HCT116 (cell line): Measurements from ENCODE around the gene PTPRS.

ENCODE experiments used
- CTCF ChIP-seq, 3 experiments: fragments of 200-600 bp in 1 of 3; sonication (generic) in 1 of 3; IDR thresholded peaks in 2 of 3; conservative IDR thresholded peaks in 1 of 3; 2 replicates each; pipeline ENCODE4 v1.5.1; 2012 to 2017; ENCODE audit warnings: low read depth in 2 of 3, low read length in 2 of 3, antibody characterized with exemption in 1 of 3, borderline replicate concordance in 1 of 3, control low read depth in 1 of 3, mild to moderate bottlenecking in 1 of 3, mixed read lengths in 1 of 3, mixed run types in 1 of 3, moderate library complexity in 1 of 3; ENCODE audit not compliant: insufficient read depth in 1 of 3
- EGR1 ChIP-seq: IDR thresholded peaks from 2 replicates; pipeline ENCODE4 v1.6.1; 2012; ENCODE audit warnings: low read depth
- EZH2 ChIP-seq: fragments of 200-600 bp; sonication (generic); IDR thresholded peaks from 2 replicates; pipeline ENCODE4 v1.6.1; 2017; ENCODE audit warnings: antibody characterized with exemption, mixed run types
- EZH2phosphoT487 ChIP-seq: fragments of 200-600 bp; IDR thresholded peaks from 2 replicates; pipeline ENCODE4 v1.6.1; 2018; ENCODE audit warnings: antibody characterized with exemption, borderline replicate concordance
- JUND ChIP-seq: IDR thresholded peaks from 2 replicates; pipeline ENCODE4 v1.6.1; 2012
- MAX ChIP-seq: IDR thresholded peaks from 2 replicates; pipeline ENCODE4 v1.6.1; 2012
- POLR2A ChIP-seq: IDR thresholded peaks from 2 replicates; pipeline ENCODE4 v1.7.0; 2011; ENCODE audit warnings: borderline replicate concordance; ENCODE audit not compliant: insufficient read depth, insufficient read length; ENCODE audit errors: extremely low read depth
- POLR2AphosphoS5 ChIP-seq: IDR thresholded peaks from 2 replicates; pipeline ENCODE4 v1.6.1; 2011; ENCODE audit warnings: mild to moderate bottlenecking, low read depth, low read length, moderate library complexity
- SIN3A ChIP-seq: IDR thresholded peaks from 2 replicates; pipeline ENCODE4 v1.6.1; 2012; ENCODE audit warnings: low read depth
- SP1 ChIP-seq: IDR thresholded peaks from 2 replicates; pipeline ENCODE4 v1.6.1; 2012; ENCODE audit warnings: low read depth
- YY1 ChIP-seq: IDR thresholded peaks from 2 replicates; pipeline ENCODE4 v1.6.1; 2011; ENCODE audit warnings: low read length, low read depth, moderate library complexity, mild to moderate bottlenecking; ENCODE audit not compliant: insufficient replicate concordance; ENCODE audit errors: extremely low read depth
- ZFX ChIP-seq: fragments of 450-650 bp; IDR thresholded peaks from 2 replicates; pipeline ENCODE4 v1.6.1; 2017

- TF ChIP-seq CTCF (IDR thresholded peaks at IDR 0.05 in 2 of 3, conservative IDR thresholded peaks at IDR 0.05 in 1 of 3; ENCODE audit: borderline replicate concordance in 1 of 3, insufficient read depth in 1 of 3, low read depth in 2 of 3, low read length in 2 of 3) (no peak), EZH2phosphoT487 (no peak), EZH2 (no peak), YY1 (no peak), POLR2A (no peak), ZFX (no peak), SP1 (no peak), SIN3A (no peak), JUND (no peak), EGR1 (no peak), MAX (no peak), POLR2AphosphoS5 (no peak)
Observed at GRCh38 chr19:5376928-5377327, 36.3 kb upstream of the PTPRS start.
